ENCODE measurements around the gene TBL3.
"Not testable (repeated sequence)": the region's sequence is repeated elsewhere in the genome, so short reads cannot be mapped to it uniquely, and the experiment has no call there.

The TBL3 gene

GRCh38 chr16:1960665-1961630 is 10.9 kb upstream of the TBL3 start:
- DNase-seq (ENCODE audit: insufficient read length): no peak
- TF ChIP-seq TAF1 (IDR thresholded peaks at IDR 0.05; ENCODE audit: borderline replicate concordance, low read depth, low read length) (no peak), POLR2A (IDR thresholded peaks at IDR 0.05; ENCODE audit: low read depth, low read length) (peak; percentile 91), POLR2AphosphoS5 (IDR thresholded peaks at IDR 0.05; ENCODE audit: low read depth, low read length) (peak; percentile 98)

DNA sequence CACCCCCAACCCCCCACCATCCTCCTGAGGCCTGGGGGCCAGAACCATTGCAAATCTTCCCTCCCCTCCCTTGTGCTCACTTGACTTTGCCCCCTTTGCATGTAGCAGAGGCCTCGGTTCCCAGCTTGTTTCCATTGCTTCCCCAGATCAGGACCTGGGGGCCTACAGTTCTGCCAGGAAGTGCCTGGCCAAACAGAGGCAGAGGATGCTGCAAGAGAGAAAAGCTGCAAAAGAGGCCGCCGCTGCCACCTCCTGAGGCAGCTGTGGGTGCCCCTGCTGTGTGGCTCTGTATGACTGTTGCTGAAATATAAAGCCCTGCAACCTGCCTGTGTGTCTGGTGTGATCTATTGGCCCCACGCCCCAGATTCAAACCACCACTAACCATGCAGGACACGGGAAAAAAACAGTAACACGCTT is 10.2 kb upstream of the TBL3 start:
- TF ChIP-seq POLR2A (IDR thresholded peaks at IDR 0.05; ENCODE audit: low read depth, low read length) (no peak), TAF1 (IDR thresholded peaks at IDR 0.05; ENCODE audit: borderline replicate concordance, low read depth, low read length) (no peak), POLR2AphosphoS5 (IDR thresholded peaks at IDR 0.05; ENCODE audit: low read depth, low read length) (no peak)
- DNase-seq (ENCODE audit: insufficient read length): no peak
- FAIRE-seq: no peak

More at GRCh38 chr16:1960665-1961630, 10.9 kb upstream of the TBL3 start:
- FAIRE-seq: peak; percentile 53

DNA sequence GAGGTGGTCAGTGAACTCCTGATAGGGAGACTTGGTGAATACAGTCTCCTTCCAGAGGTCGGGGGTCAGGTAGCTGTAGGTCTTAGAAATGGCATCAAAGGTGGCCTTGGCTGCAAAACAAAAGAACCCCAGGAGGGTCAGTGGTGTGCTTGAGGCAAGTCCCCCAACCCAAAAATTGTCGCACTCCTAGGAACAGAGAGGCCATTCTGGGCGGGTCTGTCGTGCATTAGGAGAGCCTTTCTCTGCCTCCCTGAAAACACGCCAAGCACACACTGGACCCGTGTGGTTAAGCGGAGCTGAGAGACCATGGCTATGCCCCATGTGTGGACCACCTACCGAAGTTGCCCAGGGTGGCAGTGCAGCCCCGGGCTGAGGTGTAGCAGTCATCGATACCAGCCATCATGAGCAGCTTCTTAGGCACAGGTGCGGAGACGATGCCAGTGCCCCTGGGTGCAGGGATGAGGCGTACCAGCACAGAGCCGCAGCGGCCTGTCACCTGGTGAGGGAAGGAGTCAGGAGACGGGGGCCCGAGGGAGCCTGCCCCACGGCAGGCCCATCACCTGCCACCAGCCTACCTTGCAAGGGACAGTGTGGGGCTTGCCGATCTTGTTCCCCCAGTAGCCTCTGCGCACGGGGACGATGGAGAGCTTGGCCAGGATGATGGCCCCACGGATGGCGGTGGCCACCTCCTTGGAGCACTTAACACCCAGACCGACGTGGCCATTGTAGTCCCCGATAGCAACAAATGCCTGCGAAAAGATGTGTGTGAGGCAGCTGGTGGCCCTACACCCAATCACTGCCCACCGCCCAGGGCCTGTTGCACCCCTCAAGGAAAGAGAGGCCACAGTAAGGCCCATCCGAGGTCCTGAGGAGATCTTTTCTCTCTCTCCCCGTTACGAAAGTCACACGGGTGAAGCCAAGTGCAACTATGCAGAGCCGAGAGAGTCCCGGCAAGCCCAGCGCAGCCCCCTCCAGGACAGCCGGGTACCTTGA is 9.4 kb upstream of the TBL3 start:
- FAIRE-seq; DNase-seq (ENCODE audit: insufficient read length): not testable (repeated sequence)
- TF ChIP-seq POLR2A (IDR thresholded peaks at IDR 0.05; ENCODE audit: low read depth, low read length) (peak; percentile 71; the same call in 1 of the 2 replicates), POLR2AphosphoS5 (IDR thresholded peaks at IDR 0.05; ENCODE audit: low read depth, low read length) (peak; percentile 56; the same call in 1 of the 2 replicates)

GRCh38 chr16:1963806-1964505 is 7.9 kb upstream of the TBL3 start:
- DNase-seq (ENCODE audit: insufficient read length): no peak
- peak; percentile 71 for FAIRE-seq
- peak; percentile 72 for TF ChIP-seq POLR2AphosphoS5 (IDR thresholded peaks at IDR 0.05; ENCODE audit: low read depth, low read length)
- no peak for TF ChIP-seq TAF1 (IDR thresholded peaks at IDR 0.05; ENCODE audit: borderline replicate concordance, low read depth, low read length)
- peak; percentile 71 for TF ChIP-seq POLR2A (IDR thresholded peaks at IDR 0.05; ENCODE audit: low read depth, low read length)

GRCh38 chr16:1964506-1965395 is 7.1 kb upstream of the TBL3 start, which contains the start of gene RPS2:
Gene RPS2, minus strand, starts transcription at chr16:1964826. Its CDS starts 201 bp downstream, at chr16:1964625.
- DNase-seq (ENCODE audit: insufficient read length) (peak; percentile 100), FAIRE-seq (peak; percentile 92)
- TF ChIP-seq POLR2A (IDR thresholded peaks at IDR 0.05; ENCODE audit: low read depth, low read length) (peak; percentile 100), TAF1 (IDR thresholded peaks at IDR 0.05; ENCODE audit: borderline replicate concordance, low read depth, low read length) (peak; percentile 99), POLR2AphosphoS5 (IDR thresholded peaks at IDR 0.05; ENCODE audit: low read depth, low read length) (peak; percentile 100)

DNA sequence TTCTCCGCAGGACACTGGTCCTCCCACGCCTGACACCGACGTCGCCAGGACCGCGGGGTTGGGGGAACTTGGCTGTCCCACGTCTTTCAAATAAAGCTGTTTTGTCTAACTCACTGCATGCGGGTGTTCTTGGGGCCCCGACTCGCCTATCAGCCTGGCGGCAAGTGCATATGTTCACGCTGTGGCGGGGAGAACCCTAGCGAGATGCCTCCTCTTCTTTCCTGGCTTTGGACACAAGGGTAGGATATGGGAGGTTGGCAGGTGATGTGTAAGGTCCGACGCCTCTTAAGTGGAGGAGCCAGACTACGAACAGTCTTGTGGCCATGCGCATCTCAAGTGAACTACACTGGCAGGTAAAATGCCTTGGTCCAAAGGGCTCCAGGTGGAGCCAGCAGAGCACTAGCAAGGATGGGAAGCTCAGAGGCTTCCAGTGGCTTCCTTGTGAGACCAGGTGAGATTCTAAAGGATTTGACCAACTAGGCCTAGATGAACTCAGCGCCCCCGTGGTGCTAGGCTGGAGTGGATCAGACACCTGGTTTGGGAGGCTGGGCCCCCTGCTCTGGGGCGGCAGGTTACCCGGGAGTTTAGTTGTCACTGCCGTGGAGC is 6.4 kb upstream of the TBL3 start:
- DNase-seq (ENCODE audit: insufficient read length): no peak
- TF ChIP-seq TAF1 (IDR thresholded peaks at IDR 0.05; ENCODE audit: borderline replicate concordance, low read depth, low read length) (no peak), POLR2A (IDR thresholded peaks at IDR 0.05; ENCODE audit: low read depth, low read length) (0 out of 2 replicates have a peak, but pooled peaks have one; percentile 1)
- no peak for FAIRE-seq

DNA sequence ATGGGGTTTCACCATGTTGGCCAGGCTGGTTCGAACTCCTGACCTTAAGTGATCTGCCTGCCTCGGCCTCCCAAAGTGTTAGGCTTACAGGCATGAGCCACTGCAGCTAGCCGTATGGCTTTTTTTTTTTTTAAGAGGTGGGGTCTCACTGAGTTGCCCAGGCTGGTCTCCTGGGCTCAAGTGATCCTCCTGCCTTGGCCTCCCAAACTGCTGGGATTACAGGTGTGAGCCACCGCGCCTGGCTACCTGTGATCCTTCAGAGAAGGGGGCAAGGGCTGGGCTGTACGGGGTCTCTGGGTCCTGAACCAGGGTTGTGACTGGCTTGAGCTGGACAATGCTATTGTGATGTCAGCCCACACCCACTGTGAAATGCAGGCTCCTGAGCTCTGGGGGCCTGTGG is 5.4 kb upstream of the TBL3 start, which contains the start of gene RNF151:
Gene RNF151, plus strand, starts transcription at position 397 of the 400 bp plus-strand sequence. CDS start 26 bp downstream, outside the sequence.
- no peak for FAIRE-seq
- no peak for DNase-seq (ENCODE audit: insufficient read length)
- TF ChIP-seq POLR2AphosphoS5 (IDR thresholded peaks at IDR 0.05; ENCODE audit: low read depth, low read length) (no peak), POLR2A (IDR thresholded peaks at IDR 0.05; ENCODE audit: low read depth, low read length) (no peak), TAF1 (IDR thresholded peaks at IDR 0.05; ENCODE audit: borderline replicate concordance, low read depth, low read length) (no peak)

GRCh38 chr16:1968146-1968953 is 3.5 kb upstream of the TBL3 start:
- TF ChIP-seq POLR2AphosphoS5 (IDR thresholded peaks at IDR 0.05; ENCODE audit: low read depth, low read length) (no peak), TAF1 (IDR thresholded peaks at IDR 0.05; ENCODE audit: borderline replicate concordance, low read depth, low read length) (no peak), POLR2A (IDR thresholded peaks at IDR 0.05; ENCODE audit: low read depth, low read length) (no peak)
- DNase-seq (ENCODE audit: insufficient read length) (no peak), FAIRE-seq (no peak)

- FAIRE-seq (no peak), DNase-seq (ENCODE audit: insufficient read length) (no peak)
- TF ChIP-seq POLR2AphosphoS5 (IDR thresholded peaks at IDR 0.05; ENCODE audit: low read depth, low read length) (no peak), POLR2A (IDR thresholded peaks at IDR 0.05; ENCODE audit: low read depth, low read length) (no peak), TAF1 (IDR thresholded peaks at IDR 0.05; ENCODE audit: borderline replicate concordance, low read depth, low read length) (no peak)
Observed at GRCh38 chr16:1972490-1972877, 631 bp downstream of the TBL3 start.
